ENCODE results near the gene FBXO46.
A peak's percentile ranks its signal among the peaks of the same experiment; 100 is the strongest.

Gene FBXO46

GRCh38 chr19:45677351-45678230, 53.1 kb downstream of the FBXO46 start:
- Histone ChIP-seq H3K4me3 (ENCODE audit: low read length) (peak overlapping the region; percentile 70), H3K79me2 (ENCODE audit: control insufficient read depth, low read length) (no peaks in the 10 kb centered on the region), H3K27ac (ENCODE audit: low read depth, low read length) (no peak overlapping the region), H3K9me2 (replicated peaks; ENCODE audit: control insufficient read depth, low read length) (no peaks in the 10 kb centered on the region), H3K4me1 (ENCODE audit: control insufficient read depth, low read length) (peaks cover 27% of the 10 kb centered on the region), H3K36me3 (ENCODE audit: control insufficient read depth, low read length) (no peaks in the 10 kb centered on the region), H3K27me3 (ENCODE audit: control insufficient read depth, low read length) (no peaks in the 10 kb centered on the region), H3F3A (ENCODE audit: control insufficient read depth, insufficient read depth) (peaks cover 6% of the 10 kb centered on the region; the same call in 1 of the 2 replicates), H4K20me1 (ENCODE audit: control insufficient read depth, insufficient read depth, low read depth, low read length) (no peaks in the 10 kb centered on the region), H3K9me3 (ENCODE audit: control insufficient read depth, insufficient read depth, low read length) (no peaks in the 10 kb centered on the region), H3K4me2 (ENCODE audit: low read length) (peak overlapping the region; percentile 84)
- TF ChIP-seq CTCF (IDR thresholded peaks at IDR 0.05; ENCODE audit: low read depth, low read length, poor library complexity, severe bottlenecking): no peak
- no peak for TF ChIP-seq EZH2phosphoT487 (IDR thresholded peaks at IDR 0.05; ENCODE audit: borderline replicate concordance, low read length)

- H3K27me3 ChIP-seq (ENCODE audit: control insufficient read depth, low read length): no peaks in the 10 kb centered on the region
- H3K9me2 ChIP-seq (replicated peaks; ENCODE audit: control insufficient read depth, low read length): no peaks in the 10 kb centered on the region
- no peaks in the 10 kb centered on the region for H3K36me3 ChIP-seq (ENCODE audit: control insufficient read depth, low read length)
- H3K79me2 ChIP-seq (ENCODE audit: control insufficient read depth, low read length): no peaks in the 10 kb centered on the region
- no peaks in the 10 kb centered on the region for H3K9me3 ChIP-seq (ENCODE audit: control insufficient read depth, insufficient read depth, low read length)
- peaks cover 24% of the 10 kb centered on the region for H3K4me1 ChIP-seq (ENCODE audit: control insufficient read depth, low read length)
- H3K4me3 ChIP-seq (ENCODE audit: low read length): peak overlapping the region; percentile 70
- peaks cover 2% of the 10 kb centered on the region; the same call in 1 of the 2 replicates for H3F3A ChIP-seq (ENCODE audit: control insufficient read depth, insufficient read depth)
- no peaks in the 10 kb centered on the region for H4K20me1 ChIP-seq (ENCODE audit: control insufficient read depth, insufficient read depth, low read depth, low read length)
- no peak for TF ChIP-seq CTCF (IDR thresholded peaks at IDR 0.05; ENCODE audit: low read depth, low read length, poor library complexity, severe bottlenecking)
- no peak for TF ChIP-seq EZH2phosphoT487 (IDR thresholded peaks at IDR 0.05; ENCODE audit: borderline replicate concordance, low read length)
- H3K4me2 ChIP-seq (ENCODE audit: low read length): peak overlapping the region; percentile 84
- H3K27ac ChIP-seq (ENCODE audit: low read depth, low read length): no peak overlapping the region
Measured at GRCh38 chr19:45676851-45677263, 53.8 kb downstream of the FBXO46 start.

GRCh38 chr19:45674946-45675345, 55.8 kb downstream of the FBXO46 start:
- TF ChIP-seq EZH2phosphoT487 (IDR thresholded peaks at IDR 0.05; ENCODE audit: borderline replicate concordance, low read length): no peak
- TF ChIP-seq CTCF (IDR thresholded peaks at IDR 0.05; ENCODE audit: low read depth, low read length, poor library complexity, severe bottlenecking): no peak
- Histone ChIP-seq H3K4me3 (ENCODE audit: low read length) (no peak overlapping the region), H3K79me2 (ENCODE audit: control insufficient read depth, low read length) (no peaks in the 10 kb centered on the region), H4K20me1 (ENCODE audit: control insufficient read depth, insufficient read depth, low read depth, low read length) (no peaks in the 10 kb centered on the region), H3K9me2 (replicated peaks; ENCODE audit: control insufficient read depth, low read length) (no peaks in the 10 kb centered on the region), H3K9me3 (ENCODE audit: control insufficient read depth, insufficient read depth, low read length) (no peaks in the 10 kb centered on the region), H3K4me2 (ENCODE audit: low read length) (no peak overlapping the region), H3K27ac (ENCODE audit: low read depth, low read length) (no peak overlapping the region), H3F3A (ENCODE audit: control insufficient read depth, insufficient read depth) (0 out of 2 replicates have a peak, but pooled peaks cover 3% of the 10 kb centered on the region), H3K36me3 (ENCODE audit: control insufficient read depth, low read length) (no peaks in the 10 kb centered on the region), H3K27me3 (ENCODE audit: control insufficient read depth, low read length) (no peaks in the 10 kb centered on the region), H3K4me1 (ENCODE audit: control insufficient read depth, low read length) (peaks cover 25% of the 10 kb centered on the region)
